ENCODE results near the gene ARMH1. TPM values are rescaled to one million over a fixed set of nuclear protein-coding genes. Genes with fewer than 3 reads are reported as not detected.
A peak's percentile ranks its signal among the peaks of the same experiment; 100 is the strongest.
"Not testable (repeated sequence)": the region's sequence is repeated elsewhere in the genome, so short reads cannot be mapped to it uniquely, and the experiment has no call there.

ARMH1 gene
- total RNA-seq, 6 experiments from 2014 or later, result 0.14 to 0.41 (median 0.32) TPM; not detected in 2

- no peak overlapping the region for H3K4me3 Mint-ChIP-seq
- TF ChIP-seq, protein P1, sequence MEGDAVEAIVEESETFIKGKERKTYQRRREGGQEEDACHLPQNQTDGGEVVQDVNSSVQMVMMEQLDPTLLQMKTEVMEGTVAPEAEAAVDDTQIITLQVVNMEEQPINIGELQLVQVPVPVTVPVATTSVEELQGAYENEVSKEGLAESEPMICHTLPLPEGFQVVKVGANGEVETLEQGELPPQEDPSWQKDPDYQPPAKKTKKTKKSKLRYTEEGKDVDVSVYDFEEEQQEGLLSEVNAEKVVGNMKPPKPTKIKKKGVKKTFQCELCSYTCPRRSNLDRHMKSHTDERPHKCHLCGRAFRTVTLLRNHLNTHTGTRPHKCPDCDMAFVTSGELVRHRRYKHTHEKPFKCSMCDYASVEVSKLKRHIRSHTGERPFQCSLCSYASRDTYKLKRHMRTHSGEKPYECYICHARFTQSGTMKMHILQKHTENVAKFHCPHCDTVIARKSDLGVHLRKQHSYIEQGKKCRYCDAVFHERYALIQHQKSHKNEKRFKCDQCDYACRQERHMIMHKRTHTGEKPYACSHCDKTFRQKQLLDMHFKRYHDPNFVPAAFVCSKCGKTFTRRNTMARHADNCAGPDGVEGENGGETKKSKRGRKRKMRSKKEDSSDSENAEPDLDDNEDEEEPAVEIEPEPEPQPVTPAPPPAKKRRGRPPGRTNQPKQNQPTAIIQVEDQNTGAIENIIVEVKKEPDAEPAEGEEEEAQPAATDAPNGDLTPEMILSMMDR (IDR thresholded peaks at IDR 0.05), result no peak
- H3K4me1 Mint-ChIP-seq (ENCODE audit: low read depth), result no peaks in the 10 kb centered on the region
- H3K27ac Mint-ChIP-seq, result no peak overlapping the region
- no peaks in the 10 kb centered on the region for H3K36me3 Mint-ChIP-seq (ENCODE audit: low read depth)
- no peak for DNase-seq
- H3K27me3 Mint-ChIP-seq (ENCODE audit: insufficient read depth), result peaks cover 11% of the 10 kb centered on the region
- no peaks in the 10 kb centered on the region for H3K9me3 Mint-ChIP-seq
These were observed 23.6 kb downstream of the ARMH1 start for GRCh38 chr1:44698138-44698537.

- not testable (repeated sequence) for DNase-seq; H3K36me3 Mint-ChIP-seq (ENCODE audit: low read depth); H3K27ac Mint-ChIP-seq; H3K9me3 Mint-ChIP-seq; H3K4me3 Mint-ChIP-seq; H3K4me1 Mint-ChIP-seq (ENCODE audit: low read depth)
- peaks cover 11% of the 10 kb centered on the region for H3K27me3 Mint-ChIP-seq (ENCODE audit: insufficient read depth)
These were observed 24.9 kb downstream of the ARMH1 start for GRCh38 chr1:44699375-44699774.

GRCh38 chr1:44700573-44700972 lies 26.1 kb downstream of the ARMH1 start:
- no peaks in the 10 kb centered on the region for H3K36me3 Mint-ChIP-seq (ENCODE audit: low read depth)
- TF ChIP-seq, protein P1 (IDR thresholded peaks at IDR 0.05), result no peak
- H3K4me1 Mint-ChIP-seq (ENCODE audit: low read depth), result peaks cover 2% of the 10 kb centered on the region
- no peak overlapping the region for H3K4me3 Mint-ChIP-seq
- no peaks in the 10 kb centered on the region for H3K9me3 Mint-ChIP-seq
- H3K27ac Mint-ChIP-seq, result no peak overlapping the region
- peaks cover 7% of the 10 kb centered on the region for H3K27me3 Mint-ChIP-seq (ENCODE audit: insufficient read depth)
- no peak for DNase-seq

DNA sequence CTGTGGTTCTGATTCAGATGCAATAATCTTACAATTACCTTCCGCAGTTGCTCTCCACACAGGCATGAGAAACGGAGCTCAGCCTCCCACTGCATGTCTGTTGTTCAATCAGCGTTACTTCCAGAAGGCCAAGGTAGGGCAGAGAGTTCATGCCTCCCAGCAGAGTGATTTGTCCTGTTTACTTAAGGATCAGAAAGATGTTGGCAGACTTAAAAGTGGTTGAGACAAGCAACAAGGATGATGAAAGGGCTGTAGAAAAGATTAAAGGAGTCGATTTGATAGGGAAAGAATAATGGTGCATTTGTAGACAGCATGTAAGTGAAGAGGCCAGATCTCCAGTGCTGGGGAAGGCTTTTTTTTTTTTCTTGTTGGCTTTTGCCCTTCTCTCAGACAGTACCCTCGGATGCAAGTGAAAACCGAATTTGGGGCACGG lies 26.6 kb downstream of the ARMH1 start:
- H3K9me3 Mint-ChIP-seq, result no peaks in the 10 kb centered on the region
- TF ChIP-seq, protein P1 (IDR thresholded peaks at IDR 0.05), result no peak
- DNase-seq, result no peak
- no peak overlapping the region for H3K27ac Mint-ChIP-seq
- peaks cover 8% of the 10 kb centered on the region for H3K4me1 Mint-ChIP-seq (ENCODE audit: low read depth)
- H3K4me3 Mint-ChIP-seq, result no peak overlapping the region
- no peaks in the 10 kb centered on the region for H3K36me3 Mint-ChIP-seq (ENCODE audit: low read depth)
- H3K27me3 Mint-ChIP-seq (ENCODE audit: insufficient read depth), result peaks cover 7% of the 10 kb centered on the region

GRCh38 chr1:44705470-44705869 lies 31.0 kb downstream of the ARMH1 start:
- no peaks in the 10 kb centered on the region for H3K9me3 Mint-ChIP-seq
- H3K36me3 Mint-ChIP-seq (ENCODE audit: low read depth), result no peaks in the 10 kb centered on the region
- no peaks in the 10 kb centered on the region; the same call in none of the 2 replicates for H3K27me3 Mint-ChIP-seq (ENCODE audit: insufficient read depth)
- H3K4me1 Mint-ChIP-seq (ENCODE audit: low read depth), result peaks cover 40% of the 10 kb centered on the region
- TF ChIP-seq, protein P1 (IDR thresholded peaks at IDR 0.05), result no peak
- H3K4me3 Mint-ChIP-seq, result no peak overlapping the region
- peak overlapping the region; percentile 14; the same call in 1 of the 2 replicates for H3K27ac Mint-ChIP-seq
- no peak for DNase-seq

- TF ChIP-seq, protein P1 (IDR thresholded peaks at IDR 0.05), result no peak
- H3K36me3 Mint-ChIP-seq (ENCODE audit: low read depth), result no peaks in the 10 kb centered on the region
- no peak overlapping the region for H3K4me3 Mint-ChIP-seq
- no peak for DNase-seq
- H3K27me3 Mint-ChIP-seq (ENCODE audit: insufficient read depth), result no peaks in the 10 kb centered on the region; the same call in none of the 2 replicates
- no peaks in the 10 kb centered on the region for H3K9me3 Mint-ChIP-seq
- peak overlapping the region; percentile 96 for H3K27ac Mint-ChIP-seq
- peaks cover 40% of the 10 kb centered on the region for H3K4me1 Mint-ChIP-seq (ENCODE audit: low read depth)
These were observed 31.4 kb downstream of the ARMH1 start for GRCh38 chr1:44705938-44706337.

Data from HFFc6 (cell line).